Measurements from ENCODE around the gene CARS1.

DNA sequence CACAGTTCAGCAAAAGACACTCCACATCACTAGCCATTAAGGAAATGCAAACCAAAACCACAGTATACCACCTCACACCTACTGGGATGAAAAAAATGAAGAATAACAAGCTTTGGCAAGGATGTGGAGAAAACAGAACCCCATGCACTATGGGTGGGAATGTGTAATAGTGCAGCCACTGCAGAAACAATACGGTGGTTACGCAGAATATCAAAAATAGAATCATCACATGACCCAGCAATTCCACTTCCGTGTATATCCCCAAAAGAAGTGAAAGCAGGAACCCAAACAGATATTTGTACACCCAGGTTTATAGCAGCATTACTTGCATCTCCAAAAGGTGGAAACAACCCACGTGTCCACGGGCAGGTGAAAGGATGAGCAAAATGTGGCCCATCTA, 20.8 kb downstream of the CARS1 start:
- TF ChIP-seq POLR2A (IDR thresholded peaks at IDR 0.05) (no peak), CTCF (IDR thresholded peaks at IDR 0.05) (no peak)

Data from transverse colon (tissue), 3 donors.